GOT3 (cell line): Measurements from ENCODE around the gene DCDC1.

Experiments
- DNase-seq: peaks from one replicate; lab custom pipeline; 2025; ENCODE audit warnings: mixed read lengths; lab: John Stamatoyannopoulos, UW

The DCDC1 gene

GRCh38 chr11:30852645-30853044 is 516.9 kb downstream of the DCDC1 start:
- no peak for DNase-seq

- DNase-seq = no peak
These were observed 517.4 kb downstream of the DCDC1 start for GRCh38 chr11:30852091-30852490.

- no peak for DNase-seq
These were observed 532.3 kb downstream of the DCDC1 start for GRCh38 chr11:30837252-30837651.

GRCh38 chr11:30832831-30833230 is 536.7 kb downstream of the DCDC1 start:
- DNase-seq = no peak

GRCh38 chr11:30830681-30831080 is 538.9 kb downstream of the DCDC1 start:
- DNase-seq = no peak

- DNase-seq = no peak
These were observed 542.6 kb downstream of the DCDC1 start for GRCh38 chr11:30826911-30827310.

GRCh38 chr11:30825723-30826122 is 543.8 kb downstream of the DCDC1 start:
- no peak for DNase-seq

- DNase-seq = no peak
These were observed 546.4 kb downstream of the DCDC1 start for GRCh38 chr11:30823119-30823518.

- no peak for DNase-seq
These were observed 548.0 kb downstream of the DCDC1 start for GRCh38 chr11:30821438-30821965.

GRCh38 chr11:30818721-30819120 is 550.8 kb downstream of the DCDC1 start:
- DNase-seq = no peak

- no peak for DNase-seq
These were observed 552.3 kb downstream of the DCDC1 start for GRCh38 chr11:30816959-30817880.

GRCh38 chr11:30815619-30816018 is 553.9 kb downstream of the DCDC1 start:
- no peak for DNase-seq

- DNase-seq = no peak
These were observed 554.8 kb downstream of the DCDC1 start for GRCh38 chr11:30814737-30815136.
